GM10266 (cell line): ENCODE measurements around the gene STX2.
A peak's percentile ranks its signal among the peaks of the same experiment; 100 is the strongest.
"Not testable (repeated sequence)": the region's sequence is repeated elsewhere in the genome, so short reads cannot be mapped to it uniquely, and the experiment has no call there.

Experiments
- DNase-seq: peaks from one replicate; pipeline ENCODE4 v3.0.0; 2012; ENCODE audit errors: extremely low spot score
- TF ChIP-seq, protein P1 (sequence below): IDR thresholded peaks from 2 replicates; pipeline ENCODE4 v1.5.1; 2012; ENCODE audit warnings: mild to moderate bottlenecking, low read depth; ENCODE audit not compliant: control insufficient read depth, insufficient read depth; ENCODE audit errors: missing control alignments

The STX2 gene

GRCh38 chr12:130752692-130753230, 86.3 kb downstream of the STX2 start:
- TF ChIP-seq, protein P1, sequence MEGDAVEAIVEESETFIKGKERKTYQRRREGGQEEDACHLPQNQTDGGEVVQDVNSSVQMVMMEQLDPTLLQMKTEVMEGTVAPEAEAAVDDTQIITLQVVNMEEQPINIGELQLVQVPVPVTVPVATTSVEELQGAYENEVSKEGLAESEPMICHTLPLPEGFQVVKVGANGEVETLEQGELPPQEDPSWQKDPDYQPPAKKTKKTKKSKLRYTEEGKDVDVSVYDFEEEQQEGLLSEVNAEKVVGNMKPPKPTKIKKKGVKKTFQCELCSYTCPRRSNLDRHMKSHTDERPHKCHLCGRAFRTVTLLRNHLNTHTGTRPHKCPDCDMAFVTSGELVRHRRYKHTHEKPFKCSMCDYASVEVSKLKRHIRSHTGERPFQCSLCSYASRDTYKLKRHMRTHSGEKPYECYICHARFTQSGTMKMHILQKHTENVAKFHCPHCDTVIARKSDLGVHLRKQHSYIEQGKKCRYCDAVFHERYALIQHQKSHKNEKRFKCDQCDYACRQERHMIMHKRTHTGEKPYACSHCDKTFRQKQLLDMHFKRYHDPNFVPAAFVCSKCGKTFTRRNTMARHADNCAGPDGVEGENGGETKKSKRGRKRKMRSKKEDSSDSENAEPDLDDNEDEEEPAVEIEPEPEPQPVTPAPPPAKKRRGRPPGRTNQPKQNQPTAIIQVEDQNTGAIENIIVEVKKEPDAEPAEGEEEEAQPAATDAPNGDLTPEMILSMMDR: no peak
- DNase-seq: no peak

- DNase-seq: not testable (repeated sequence)
Observed at GRCh38 chr12:130752037-130752436, 87.0 kb downstream of the STX2 start.

GRCh38 chr12:130748786-130749185, 90.3 kb downstream of the STX2 start:
- TF ChIP-seq, protein P1: no peak
- DNase-seq: no peak

DNA sequence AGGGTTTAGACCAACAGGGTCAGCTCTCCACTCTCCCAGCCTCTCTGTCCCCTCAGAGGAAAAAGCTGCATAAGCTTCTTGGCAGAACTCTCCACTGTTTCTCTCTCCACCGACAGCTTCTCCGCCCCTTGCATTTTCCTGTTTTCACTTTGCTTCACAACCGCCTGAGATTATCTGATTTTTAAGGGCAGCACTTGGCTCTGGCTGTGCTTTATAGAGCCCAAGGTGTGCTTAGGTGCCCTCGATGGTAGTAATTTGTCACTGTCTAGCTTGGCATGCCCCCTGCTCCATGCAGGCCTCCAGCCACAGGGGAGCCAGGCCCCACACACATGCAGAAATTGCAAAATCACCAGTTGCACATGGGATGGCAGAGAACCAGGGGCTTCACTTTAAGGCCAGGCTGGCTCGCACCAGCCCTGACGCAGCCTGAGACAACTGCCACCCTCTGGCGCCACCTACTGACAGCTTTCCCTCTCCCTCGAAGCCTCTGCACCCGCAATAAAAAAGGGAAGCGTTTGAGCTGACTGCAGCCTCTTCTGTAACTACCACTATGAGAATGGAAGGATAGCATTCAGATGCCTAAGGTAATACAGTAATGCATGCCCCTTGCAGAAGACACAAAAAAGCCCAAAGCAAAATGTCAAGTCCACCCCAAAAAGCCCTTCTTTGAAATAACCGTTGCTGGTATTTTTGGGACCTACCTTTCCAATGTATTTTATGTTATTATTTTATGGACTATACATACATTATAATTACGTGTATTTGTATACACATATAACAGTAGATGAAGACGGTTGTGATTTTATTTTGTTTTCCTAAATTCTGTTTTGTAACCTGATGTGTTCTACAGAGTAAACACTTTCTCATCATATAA, 90.9 kb downstream of the STX2 start:
- TF ChIP-seq, protein P1: peak; percentile 93

GRCh38 chr12:130746546-130746945, 92.5 kb downstream of the STX2 start:
- DNase-seq: no peak
- TF ChIP-seq, protein P1: no peak

More for the DNA sequence above, 90.9 kb downstream of the STX2 start:
- peak; percentile 71 for DNase-seq

DNA sequence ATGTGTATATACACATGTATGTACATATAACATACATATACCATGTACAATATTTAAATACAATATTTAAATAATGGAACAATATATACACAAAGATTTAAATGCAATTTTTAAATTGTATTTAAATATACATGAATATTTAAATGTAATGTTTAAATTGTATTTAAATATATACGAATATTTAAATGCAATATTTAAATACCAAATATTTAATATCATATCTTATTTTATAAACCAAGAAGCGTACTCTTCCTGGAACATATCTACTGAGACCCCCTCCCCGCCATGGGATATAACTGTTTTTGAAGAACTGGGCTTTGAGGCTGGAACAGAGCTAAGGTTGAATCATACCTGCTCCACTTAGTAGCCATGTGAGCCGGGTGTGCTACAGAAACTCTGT, 93.1 kb downstream of the STX2 start:
- TF ChIP-seq, protein P1: no peak
- DNase-seq: no peak

- no peak for DNase-seq
Observed at GRCh38 chr12:130744274-130744673, 94.8 kb downstream of the STX2 start.

More at GRCh38 chr12:130744274-130744673, 94.8 kb downstream of the STX2 start:
- TF ChIP-seq, protein P1: no peak
